ENCODE results near the gene SMOC1. TPM values are rescaled to one million over a fixed set of nuclear protein-coding genes. Genes with fewer than 3 reads are reported as not detected.

SMOC1 gene
- total and polyA plus RNA-seq, 7 donors, result 0.27 to 1.3 (median 0.74) TPM; not detected in 3

GRCh38 chr14:69996216-69996615 lies 117.0 kb downstream of the SMOC1 start:
- H3K4me1 ChIP-seq, result no peaks in the 10 kb centered on the region
- intact Hi-C loops (cut with DNase I), result no loop called here
- H3K9me3 ChIP-seq, result no peaks in the 10 kb centered on the region
- WGBS, 2 donors, result 79 to 89% methylated on average over 1 of the region's 1 CpG
- no peaks in the 10 kb centered on the region for H3K36me3 ChIP-seq
- no peaks in the 10 kb centered on the region for H3K27me3 ChIP-seq
- TF ChIP-seq CTCF (IDR thresholded peaks at IDR 0.05), result no peak
- no peak for DNase-seq
- no peak overlapping the region for H3K27ac ChIP-seq
- no peak overlapping the region for H3K4me3 ChIP-seq

- H3K4me3 ChIP-seq, result no peak overlapping the region
- no peaks in the 10 kb centered on the region for H3K4me1 ChIP-seq
- TF ChIP-seq POLR2A (IDR thresholded peaks at IDR 0.05) (no peak), EP300 (IDR thresholded peaks at IDR 0.05) (no peak), CTCF (IDR thresholded peaks at IDR 0.05) (no peak), POLR2AphosphoS5 (IDR thresholded peaks at IDR 0.05) (no peak)
- no peak for DNase-seq
- no peak overlapping the region for H3K27ac ChIP-seq
- no peaks in the 10 kb centered on the region for H3K9me3 ChIP-seq
- intact Hi-C loops (cut with DNase I), result no loop called here
- 76 to 82% methylated on average over 5 of the region's 5 CpGs for WGBS, 2 donors
- H3K36me3 ChIP-seq, result no peaks in the 10 kb centered on the region
- H3K27me3 ChIP-seq, result no peaks in the 10 kb centered on the region
Measured at GRCh38 chr14:69997849-69998248, 118.6 kb downstream of the SMOC1 start.

- H3K4me1 ChIP-seq, result no peaks in the 10 kb centered on the region
- 74 to 79% methylated on average over 10 of the region's 10 CpGs for WGBS, 2 donors
- H3K4me3 ChIP-seq, result no peak overlapping the region
- H3K36me3 ChIP-seq, result no peaks in the 10 kb centered on the region
- intact Hi-C loops (cut with DNase I), result no loop called here
- H3K27me3 ChIP-seq, result no peaks in the 10 kb centered on the region
- no peaks in the 10 kb centered on the region for H3K9me3 ChIP-seq
- DNase-seq, result no peak
- TF ChIP-seq EP300 (IDR thresholded peaks at IDR 0.05), result no peak
- TF ChIP-seq POLR2A (IDR thresholded peaks at IDR 0.05), result no peak
- no peak for TF ChIP-seq CTCF (IDR thresholded peaks at IDR 0.05)
- no peak for TF ChIP-seq POLR2AphosphoS5 (IDR thresholded peaks at IDR 0.05)
- H3K27ac ChIP-seq, result no peak overlapping the region
Measured at GRCh38 chr14:69999261-69999674, 120.1 kb downstream of the SMOC1 start.

- H3K4me3 ChIP-seq, result no peak overlapping the region
- H3K27me3 ChIP-seq, result no peaks in the 10 kb centered on the region
- peak overlapping the region in 1 of 4 donors; percentile 20 for H3K27ac ChIP-seq
- DNase-seq, result no peak
- H3K9me3 ChIP-seq, result no peaks in the 10 kb centered on the region
- intact Hi-C loops (cut with DNase I), result no loop called here
- no peak for TF ChIP-seq EP300 (IDR thresholded peaks at IDR 0.05)
- no peak for TF ChIP-seq POLR2AphosphoS5 (IDR thresholded peaks at IDR 0.05)
- no peak for TF ChIP-seq POLR2A (IDR thresholded peaks at IDR 0.05)
- no peak for TF ChIP-seq CTCF (IDR thresholded peaks at IDR 0.05)
- H3K36me3 ChIP-seq, result no peaks in the 10 kb centered on the region
- H3K4me1 ChIP-seq, result no peaks in the 10 kb centered on the region
- 90% methylated on average over 7 of the region's 7 CpGs for WGBS, 2 donors
Measured at GRCh38 chr14:70000601-70001000, 121.4 kb downstream of the SMOC1 start.

GRCh38 chr14:70002589-70003346 lies 123.6 kb downstream of the SMOC1 start:
- Histone ChIP-seq H3K27ac (no peak overlapping the region), H3K4me1 (no peaks in the 10 kb centered on the region), H3K4me3 (no peak overlapping the region), H3K36me3 (no peaks in the 10 kb centered on the region), H3K9me3 (no peaks in the 10 kb centered on the region), H3K27me3 (no peaks in the 10 kb centered on the region)
- intact Hi-C loops (cut with DNase I), result no loop called here
- WGBS, 2 donors, result 94% methylated on average over 6 of the region's 6 CpGs
- DNase-seq, result no peak
- TF ChIP-seq EP300 (IDR thresholded peaks at IDR 0.05), result no peak
- TF ChIP-seq POLR2AphosphoS5 (IDR thresholded peaks at IDR 0.05), result no peak
- TF ChIP-seq POLR2A (IDR thresholded peaks at IDR 0.05), result no peak
- no peak for TF ChIP-seq CTCF (IDR thresholded peaks at IDR 0.05)

Measured in sigmoid colon (tissue), 7 donors.